Measurements from ENCODE around the gene LRRC10B. TPM values are rescaled to one million over a fixed set of nuclear protein-coding genes. Genes with fewer than 3 reads are reported as not detected.
"Not testable (repeated sequence)": the region's sequence is repeated elsewhere in the genome, so short reads cannot be mapped to it uniquely, and the experiment has no call there.

LRRC10B gene
- total RNA-seq, 3 donors from 2014 or later = 1.5 to 3.3 TPM; not detected in 1

GRCh38 chr11:61477126-61477525, 31.4 kb upstream of the LRRC10B start:
- H3K9me3 ChIP-seq = no peaks in the 10 kb centered on the region
- intact Hi-C loops (cut with DNase I; ENCODE audit: low total_unique reads) = loop anchor here (5.0 kb wide), 1 partner anchor 40 kb away; no protein-coding TSS in a partner anchor
- H3K27ac ChIP-seq = peak overlapping the region in 1 of 2 donors; percentile 25
- no peaks in the 10 kb centered on the region for H3K27me3 ChIP-seq
- H3K36me3 ChIP-seq = no peaks in the 10 kb centered on the region
- no peak for TF ChIP-seq CTCF (IDR thresholded peaks at IDR 0.05)
- peaks cover 0 to 7% of the 10 kb centered on the region in 2 donors for H3K4me1 ChIP-seq
- no peak overlapping the region for H3K4me3 ChIP-seq
- no peak for DNase-seq (ENCODE audit: low spot score in 2 of 2)

GRCh38 chr11:61477727-61478148, 30.8 kb upstream of the LRRC10B start:
- intact Hi-C loops (cut with DNase I; ENCODE audit: low total_unique reads) = loop anchor here (5.0 kb wide), 1 partner anchor 40 kb away; no protein-coding TSS in a partner anchor
- no peaks in the 10 kb centered on the region for H3K27me3 ChIP-seq
- no peaks in the 10 kb centered on the region for H3K9me3 ChIP-seq
- H3K36me3 ChIP-seq = no peaks in the 10 kb centered on the region
- peaks cover 0 to 7% of the 10 kb centered on the region in 2 donors for H3K4me1 ChIP-seq
- no peak for DNase-seq (ENCODE audit: low spot score in 2 of 2)
- peak overlapping the region in 1 of 2 donors; percentile 25 for H3K27ac ChIP-seq
- TF ChIP-seq POLR2A (IDR thresholded peaks at IDR 0.05) (no peak), POLR2AphosphoS5 (IDR thresholded peaks at IDR 0.05) (no peak), CTCF (IDR thresholded peaks at IDR 0.05) (peak; percentile 86 to 96 (median 90))
- H3K4me3 ChIP-seq = no peak overlapping the region

- H3K9me3 ChIP-seq, H3K36me3 ChIP-seq: not testable (repeated sequence)
- intact Hi-C loops (cut with DNase I; ENCODE audit: low total_unique reads) = loop anchor here (5.0 kb wide), 1 partner anchor 38 kb away; no protein-coding TSS in a partner anchor
These were observed 29.0 kb upstream of the LRRC10B start for GRCh38 chr11:61479360-61480058.

GRCh38 chr11:61480261-61480993, 28.1 kb upstream of the LRRC10B start:
- no peak for TF ChIP-seq POLR2A (IDR thresholded peaks at IDR 0.05)

More at GRCh38 chr11:61479360-61480058, 29.0 kb upstream of the LRRC10B start:
- H3K4me1 ChIP-seq; DNase-seq (ENCODE audit: low spot score in 2 of 2); H3K27me3 ChIP-seq; H3K4me3 ChIP-seq; H3K27ac ChIP-seq: not testable (repeated sequence)

GRCh38 chr11:61480994-61481335, 27.6 kb upstream of the LRRC10B start:
- Histone ChIP-seq H3K4me1 (peaks cover 0 to 7% of the 10 kb centered on the region in 2 donors), H3K9me3 (no peaks in the 10 kb centered on the region), H3K36me3 (no peaks in the 10 kb centered on the region), H3K27ac (no peak overlapping the region), H3K4me3 (no peak overlapping the region), H3K27me3 (no peaks in the 10 kb centered on the region)
- intact Hi-C loops (cut with DNase I; ENCODE audit: low total_unique reads) = no loop called here
- TF ChIP-seq POLR2AphosphoS5 (IDR thresholded peaks at IDR 0.05) (no peak), CTCF (IDR thresholded peaks at IDR 0.05) (no peak), POLR2A (IDR thresholded peaks at IDR 0.05) (no peak)
- DNase-seq (ENCODE audit: low spot score in 2 of 2) = no peak

More at GRCh38 chr11:61480261-61480993, 28.1 kb upstream of the LRRC10B start:
- DNase-seq (ENCODE audit: low spot score in 2 of 2) = no peak
- Histone ChIP-seq H3K4me3 (no peak overlapping the region), H3K27ac (no peak overlapping the region), H3K36me3 (no peaks in the 10 kb centered on the region), H3K9me3 (no peaks in the 10 kb centered on the region), H3K27me3 (no peaks in the 10 kb centered on the region), H3K4me1 (peaks cover 0 to 7% of the 10 kb centered on the region in 2 donors)
- intact Hi-C loops (cut with DNase I; ENCODE audit: low total_unique reads) = no loop called here

GRCh38 chr11:61481806-61482205, 26.7 kb upstream of the LRRC10B start:
- Histone ChIP-seq H3K27me3 (no peaks in the 10 kb centered on the region), H3K9me3 (no peaks in the 10 kb centered on the region), H3K4me1 (peaks cover 0 to 7% of the 10 kb centered on the region in 2 donors), H3K27ac (no peak overlapping the region), H3K4me3 (no peak overlapping the region), H3K36me3 (no peaks in the 10 kb centered on the region)
- TF ChIP-seq POLR2AphosphoS5 (IDR thresholded peaks at IDR 0.05) = no peak
- TF ChIP-seq POLR2A (IDR thresholded peaks at IDR 0.05) = no peak
- no peak for TF ChIP-seq CTCF (IDR thresholded peaks at IDR 0.05)
- no peak for DNase-seq (ENCODE audit: low spot score in 2 of 2)
- intact Hi-C loops (cut with DNase I; ENCODE audit: low total_unique reads) = no loop called here

All from breast epithelium (tissue), 4 donors.